ENCODE data around the gene KREMEN1.

The KREMEN1 gene

DNA sequence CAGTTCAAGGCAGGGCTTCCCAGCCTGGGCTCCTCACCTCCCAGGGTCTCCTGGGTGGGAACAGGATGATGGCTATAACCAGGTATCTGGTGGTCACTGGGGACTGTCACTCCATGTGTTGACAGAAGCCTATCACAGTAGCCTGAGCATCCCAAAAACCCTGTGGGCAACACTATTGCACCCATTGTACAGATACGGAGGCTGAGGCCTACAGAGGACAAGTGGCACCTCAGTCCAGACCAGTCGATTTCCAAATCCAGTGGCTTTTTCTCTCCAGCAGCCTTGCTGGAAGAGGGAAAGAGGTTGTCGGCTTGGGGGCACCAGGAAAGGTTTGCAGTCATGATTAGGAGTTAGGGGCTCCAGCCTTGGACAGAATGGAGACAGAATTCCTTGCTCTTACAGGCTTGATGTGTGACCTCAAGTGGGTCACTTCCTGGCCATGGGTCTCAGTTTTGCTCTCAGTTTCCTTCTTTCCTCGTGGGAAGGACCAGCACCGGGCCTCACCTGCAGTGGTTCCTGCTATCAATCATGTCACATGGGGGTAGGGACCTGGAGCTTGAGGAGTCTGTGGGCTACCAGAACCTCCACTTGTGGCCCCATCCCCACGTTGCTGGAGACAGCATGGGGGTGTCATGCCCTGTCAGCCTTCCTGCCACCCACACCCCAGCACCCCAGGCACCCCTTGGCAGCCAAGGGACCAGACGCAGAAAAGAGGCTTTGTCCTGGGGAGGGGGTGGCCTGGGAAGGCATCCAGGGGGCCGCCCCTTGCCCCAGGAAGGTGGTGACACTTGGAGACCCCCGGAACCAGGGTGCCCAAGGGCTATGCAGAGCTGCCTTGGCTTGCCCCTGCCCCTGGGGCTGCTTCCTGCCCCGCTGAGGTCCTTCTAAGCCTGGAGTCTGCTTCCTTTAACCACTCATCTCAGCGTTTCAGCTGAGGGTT, 135.0 kb downstream of the KREMEN1 start:
- DNase-seq (ENCODE audit: low spot score) = no peak

DNA sequence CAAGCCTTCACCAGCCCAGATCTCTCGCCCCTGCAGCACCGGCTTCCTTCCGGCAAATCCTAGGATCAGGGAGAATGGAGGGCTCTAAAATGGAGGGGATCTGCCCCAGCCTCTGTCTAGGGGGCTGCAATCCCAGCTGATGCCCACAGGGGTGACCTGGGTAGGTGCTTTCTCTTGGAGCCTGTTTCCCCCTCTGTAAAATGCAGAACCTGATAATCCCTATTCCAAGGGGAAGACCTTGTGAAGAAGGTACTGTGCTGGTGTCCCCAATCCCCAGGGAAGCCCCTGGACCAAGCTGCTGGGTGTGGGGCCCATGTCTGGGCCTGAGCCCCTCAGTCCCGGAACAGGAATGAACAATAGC, 135.6 kb downstream of the KREMEN1 start:
- DNase-seq (ENCODE audit: low spot score) = no peak

- no peak for DNase-seq (ENCODE audit: low spot score)
Observed at GRCh38 chr22:29208879-29209623, 136.2 kb downstream of the KREMEN1 start.

GRCh38 chr22:29209624-29209929, 136.7 kb downstream of the KREMEN1 start:
- DNase-seq (ENCODE audit: low spot score) = no peak

DNA sequence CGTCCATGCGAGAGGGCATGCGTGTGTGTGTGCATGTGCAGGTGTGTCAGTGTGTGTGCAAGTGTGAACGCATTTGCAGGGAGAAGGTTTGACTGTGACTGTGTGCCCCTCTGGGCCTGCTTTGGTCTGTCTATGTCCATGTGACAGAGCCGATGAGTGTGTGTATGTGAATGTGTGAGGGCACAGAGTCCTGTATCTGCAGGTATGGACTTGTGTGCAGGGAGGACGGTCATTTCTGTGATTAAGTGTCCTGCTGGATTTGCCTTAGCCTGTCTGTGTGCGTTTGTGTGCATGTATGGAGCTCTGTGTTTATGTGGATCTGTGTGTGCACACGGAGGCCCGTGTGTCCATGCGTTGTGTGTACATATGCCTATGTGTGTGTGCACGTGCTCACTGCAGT, 138.2 kb downstream of the KREMEN1 start:
- no peak for DNase-seq (ENCODE audit: low spot score)

DNA sequence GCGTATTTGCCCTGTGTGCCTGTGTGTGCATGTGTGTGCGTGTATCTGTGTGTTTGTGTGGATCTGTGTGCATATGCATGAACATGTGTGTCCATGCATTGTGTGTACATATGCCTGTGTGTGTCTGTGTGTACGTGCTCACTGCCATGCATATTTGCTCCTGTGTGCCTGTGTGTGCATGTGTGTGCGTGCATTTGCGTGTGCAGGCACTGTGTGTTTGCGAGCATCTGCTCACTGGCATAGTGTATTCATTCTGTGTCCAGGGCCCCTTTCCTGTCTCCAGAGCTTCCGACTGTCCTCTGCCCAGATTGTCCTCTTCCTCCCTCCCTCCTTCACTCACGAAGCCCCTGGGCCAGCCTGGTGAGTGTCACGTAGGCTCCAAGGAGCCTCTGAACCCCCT, 138.6 kb downstream of the KREMEN1 start:
- DNase-seq (ENCODE audit: low spot score) = no peak

- DNase-seq (ENCODE audit: low spot score) = no peak
Observed at GRCh38 chr22:29212743-29213142, 139.9 kb downstream of the KREMEN1 start.

DNA sequence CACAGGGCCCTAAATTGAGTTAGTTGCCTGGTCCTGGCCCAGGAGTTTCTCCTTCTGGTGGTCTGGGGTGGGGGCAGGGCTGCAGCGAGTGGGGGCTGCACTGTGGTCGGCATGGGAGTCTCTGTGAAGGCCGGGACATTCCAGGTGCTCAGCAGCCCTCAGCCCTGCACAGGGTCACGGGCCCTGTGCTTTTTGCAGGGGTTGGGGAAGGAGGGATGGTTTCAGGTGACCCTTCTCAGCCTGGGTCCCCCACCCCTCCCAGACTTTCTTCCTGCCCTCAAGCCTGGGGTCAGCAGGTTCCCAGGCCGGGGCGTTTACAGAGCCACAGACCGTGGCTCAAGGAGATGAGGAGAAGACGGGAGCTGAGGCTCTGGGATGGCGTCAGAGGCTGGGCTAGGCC, 140.7 kb downstream of the KREMEN1 start:
- DNase-seq (ENCODE audit: low spot score) = no peak

- DNase-seq (ENCODE audit: low spot score) = no peak
Observed at GRCh38 chr22:29214232-29214631, 141.4 kb downstream of the KREMEN1 start.

DNA sequence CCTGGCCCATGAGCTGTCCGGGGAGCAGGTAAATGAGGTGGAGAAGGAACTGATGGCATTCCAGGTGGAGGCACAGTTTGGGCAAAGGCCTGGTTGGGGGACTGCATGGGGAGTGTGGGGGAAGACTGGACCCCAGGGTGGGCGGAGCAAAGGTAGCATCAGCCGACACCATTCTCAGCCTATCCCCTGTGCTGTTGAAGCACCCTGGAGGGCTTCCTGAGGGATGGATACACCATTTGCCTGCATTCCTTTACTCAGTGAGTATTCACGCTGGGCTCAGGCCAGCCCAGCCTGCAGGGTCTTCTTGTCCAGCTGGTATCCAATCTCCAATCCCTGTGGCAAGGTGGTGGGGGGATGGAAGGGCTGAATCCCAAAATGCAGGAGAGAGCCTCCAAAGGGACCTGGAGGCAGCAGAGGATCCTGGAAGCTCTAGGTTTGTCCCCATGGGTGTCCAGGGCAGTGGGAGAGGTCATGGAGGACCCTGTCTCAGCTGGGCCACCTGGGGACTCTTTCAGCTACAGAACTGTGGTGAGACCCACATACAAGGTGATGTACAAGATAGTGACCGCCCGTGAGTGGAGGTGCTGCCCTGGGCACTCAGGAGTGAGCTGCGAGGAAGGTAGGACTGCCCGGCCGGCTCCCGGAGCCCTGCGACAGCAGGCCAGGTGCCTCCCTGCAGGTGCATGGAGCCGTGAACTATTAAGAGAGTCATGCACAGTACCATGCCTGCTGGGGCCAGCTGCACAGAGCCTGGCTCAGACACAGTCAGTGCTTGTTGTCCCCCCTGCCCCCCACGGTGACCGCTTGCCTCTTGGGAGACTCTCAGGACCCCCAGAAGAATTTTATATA, 142.4 kb downstream of the KREMEN1 start:
- DNase-seq (ENCODE audit: low spot score) = no peak

DNA sequence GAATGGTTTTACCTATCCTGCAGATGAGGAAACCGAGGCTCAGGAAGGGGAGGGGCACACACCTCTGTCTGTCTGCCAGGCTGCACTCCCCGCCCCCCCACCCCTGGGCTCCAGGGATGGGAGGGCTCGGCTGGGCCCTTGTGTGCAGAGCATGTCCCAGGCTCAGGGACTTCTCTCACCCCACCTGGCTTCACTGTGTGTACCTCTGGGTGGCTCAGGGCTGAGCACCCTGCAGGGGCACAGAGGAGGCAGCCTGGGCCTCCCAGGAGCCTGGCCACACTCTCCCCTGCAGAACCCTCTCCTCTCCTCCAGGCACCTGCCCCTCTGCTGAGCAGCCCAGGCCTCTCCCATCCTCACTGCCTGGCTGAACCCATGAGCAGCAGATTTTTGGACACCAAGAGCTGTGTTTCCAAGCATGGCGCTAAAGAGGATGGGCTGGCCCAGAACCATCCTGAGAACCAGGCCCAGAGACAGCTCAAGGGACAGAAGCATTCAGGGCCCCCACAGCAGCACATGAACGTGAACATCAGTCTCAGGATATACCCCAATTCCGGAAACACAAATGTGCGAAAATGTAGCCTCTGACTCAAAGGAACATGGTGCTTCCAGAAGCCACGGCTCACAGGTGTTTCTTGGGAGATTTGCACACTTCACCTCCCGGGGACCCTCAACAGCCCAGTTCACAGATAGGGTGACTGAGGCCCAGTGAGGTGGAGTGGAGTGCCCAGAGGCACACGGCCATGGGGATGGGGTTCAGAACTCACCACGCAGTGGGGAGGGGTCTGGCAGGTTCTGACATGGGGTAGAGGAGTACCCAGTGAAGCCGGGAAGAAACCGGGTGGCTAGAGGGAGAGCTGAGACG, 143.4 kb downstream of the KREMEN1 start:
- no peak for DNase-seq (ENCODE audit: low spot score)

- DNase-seq (ENCODE audit: low spot score) = no peak
Observed at GRCh38 chr22:29216873-29217666, 144.2 kb downstream of the KREMEN1 start.

Measured in LoVo (cell line).